DMS79 (cell line): ENCODE data around the gene VPS51.
"Not testable (repeated sequence)": the region's sequence is repeated elsewhere in the genome, so short reads cannot be mapped to it uniquely, and the experiment has no call there.

Experiments
- DNase-seq: peaks from one replicate; lab custom pipeline; 2025; lab: John Stamatoyannopoulos, UW

The VPS51 gene

DNA sequence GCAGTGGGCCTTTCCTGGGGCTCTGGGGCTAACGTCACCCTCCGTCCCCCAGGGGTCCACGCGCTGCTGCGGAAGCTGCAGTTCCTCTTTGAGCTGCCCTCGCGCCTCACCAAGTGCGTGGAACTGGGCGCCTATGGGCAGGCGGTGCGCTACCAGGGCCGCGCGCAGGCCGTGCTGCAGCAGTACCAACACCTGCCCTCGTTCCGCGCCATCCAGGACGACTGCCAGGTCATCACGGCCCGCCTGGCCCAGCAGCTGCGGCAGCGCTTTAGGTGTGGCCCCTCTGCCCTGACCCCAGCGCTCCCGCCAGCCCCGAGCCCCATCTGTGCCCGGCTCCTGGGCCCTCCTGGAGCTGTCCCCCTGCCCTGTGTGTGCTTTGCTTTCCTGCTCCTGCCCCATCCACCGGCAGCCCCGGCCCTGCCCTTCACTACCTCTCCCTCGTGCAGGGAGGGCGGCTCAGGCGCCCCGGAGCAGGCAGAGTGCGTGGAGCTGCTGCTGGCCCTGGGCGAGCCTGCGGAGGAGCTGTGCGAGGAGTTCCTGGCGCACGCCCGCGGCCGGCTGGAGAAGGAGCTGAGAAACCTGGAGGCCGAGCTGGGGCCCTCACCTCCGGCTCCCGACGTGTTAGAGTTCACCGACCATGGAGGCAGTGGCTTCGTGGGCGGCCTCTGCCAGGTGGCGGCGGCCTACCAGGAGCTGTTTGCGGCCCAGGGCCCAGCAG is 11.9 kb downstream of the VPS51 start:
- DNase-seq = no peak

- no peak for DNase-seq
Observed at GRCh38 chr11:65108469-65109123, 12.6 kb downstream of the VPS51 start.

DNA sequence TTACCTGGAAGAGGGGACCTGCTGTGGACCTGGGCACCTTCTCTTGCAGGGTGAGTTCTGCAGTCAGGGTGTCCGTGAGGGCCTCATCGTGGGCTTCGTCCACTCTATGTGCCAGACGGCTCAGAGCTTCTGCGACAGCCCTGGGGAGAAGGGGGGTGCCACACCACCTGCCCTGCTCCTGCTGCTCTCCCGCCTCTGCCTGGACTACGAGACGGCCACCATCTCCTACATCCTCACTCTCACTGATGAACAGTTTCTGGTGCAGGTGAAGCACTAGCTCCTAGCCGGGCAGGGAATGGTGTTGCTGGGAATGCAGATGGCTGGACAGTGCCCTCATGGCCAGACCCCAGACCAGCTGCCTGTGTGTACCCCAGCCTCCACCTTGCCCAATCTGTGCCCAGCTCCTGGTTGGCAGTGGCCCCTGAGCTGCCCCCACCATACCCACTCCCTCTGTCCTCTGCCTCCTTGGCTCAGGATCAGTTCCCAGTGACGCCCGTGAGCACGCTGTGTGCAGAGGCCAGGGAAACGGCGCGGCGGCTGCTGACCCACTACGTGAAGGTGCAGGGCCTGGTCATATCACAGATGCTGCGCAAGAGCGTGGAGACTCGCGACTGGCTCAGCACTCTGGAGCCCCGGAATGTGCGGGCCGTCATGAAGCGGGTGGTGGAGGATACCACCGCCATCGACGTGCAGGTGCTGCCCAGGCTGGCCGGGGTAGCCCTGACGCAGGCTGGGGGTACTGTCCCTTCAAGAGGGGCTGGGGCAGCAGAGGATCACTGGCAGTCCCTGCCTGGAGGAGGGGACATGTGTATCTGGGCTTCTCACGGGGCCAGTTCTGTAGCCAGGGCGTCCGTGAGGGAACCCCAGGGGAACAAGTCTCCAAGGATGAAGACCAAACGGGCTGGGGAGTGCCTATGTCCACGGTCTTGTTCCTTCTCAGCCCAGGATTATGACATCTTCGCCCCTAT is 13.5 kb downstream of the VPS51 start:
- no peak for DNase-seq

GRCh38 chr11:65110354-65110861 is 14.4 kb downstream of the VPS51 start:
- peak; percentile 40 for DNase-seq

DNA sequence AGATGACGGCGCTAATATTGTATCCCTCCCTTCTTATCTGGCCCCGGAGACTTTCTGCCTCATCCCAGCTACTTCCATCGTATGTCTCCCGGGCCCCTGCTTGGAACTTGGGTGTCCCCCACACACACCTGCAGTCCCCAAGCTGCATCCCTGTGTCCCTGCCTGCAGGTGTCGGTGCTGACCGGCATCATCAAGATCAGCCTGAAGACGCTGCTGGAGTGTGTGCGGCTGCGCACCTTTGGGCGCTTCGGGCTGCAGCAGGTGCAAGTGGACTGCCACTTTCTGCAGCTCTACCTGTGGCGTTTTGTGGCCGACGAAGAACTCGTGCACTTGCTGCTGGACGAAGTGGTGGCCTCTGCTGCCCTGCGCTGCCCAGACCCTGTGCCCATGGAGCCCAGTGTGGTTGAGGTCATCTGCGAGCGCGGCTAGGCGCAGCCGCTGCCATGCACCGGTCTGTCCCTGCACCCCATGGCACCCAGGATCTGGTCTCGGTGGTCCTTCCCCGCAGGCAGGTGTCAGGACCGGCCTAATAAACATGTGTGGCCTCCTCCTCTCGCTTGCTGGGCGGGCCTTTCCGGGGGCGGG is 15.2 kb downstream of the VPS51 start:
- DNase-seq = no peak

- peak; percentile 95 for DNase-seq
Observed at GRCh38 chr11:65111744-65112545, 15.9 kb downstream of the VPS51 start, which contains the start of gene TM7SF2. TSS of gene TM7SF2 (plus strand) at chr11:65111872. CDS start at chr11:65112016, 144 bp downstream.

DNA sequence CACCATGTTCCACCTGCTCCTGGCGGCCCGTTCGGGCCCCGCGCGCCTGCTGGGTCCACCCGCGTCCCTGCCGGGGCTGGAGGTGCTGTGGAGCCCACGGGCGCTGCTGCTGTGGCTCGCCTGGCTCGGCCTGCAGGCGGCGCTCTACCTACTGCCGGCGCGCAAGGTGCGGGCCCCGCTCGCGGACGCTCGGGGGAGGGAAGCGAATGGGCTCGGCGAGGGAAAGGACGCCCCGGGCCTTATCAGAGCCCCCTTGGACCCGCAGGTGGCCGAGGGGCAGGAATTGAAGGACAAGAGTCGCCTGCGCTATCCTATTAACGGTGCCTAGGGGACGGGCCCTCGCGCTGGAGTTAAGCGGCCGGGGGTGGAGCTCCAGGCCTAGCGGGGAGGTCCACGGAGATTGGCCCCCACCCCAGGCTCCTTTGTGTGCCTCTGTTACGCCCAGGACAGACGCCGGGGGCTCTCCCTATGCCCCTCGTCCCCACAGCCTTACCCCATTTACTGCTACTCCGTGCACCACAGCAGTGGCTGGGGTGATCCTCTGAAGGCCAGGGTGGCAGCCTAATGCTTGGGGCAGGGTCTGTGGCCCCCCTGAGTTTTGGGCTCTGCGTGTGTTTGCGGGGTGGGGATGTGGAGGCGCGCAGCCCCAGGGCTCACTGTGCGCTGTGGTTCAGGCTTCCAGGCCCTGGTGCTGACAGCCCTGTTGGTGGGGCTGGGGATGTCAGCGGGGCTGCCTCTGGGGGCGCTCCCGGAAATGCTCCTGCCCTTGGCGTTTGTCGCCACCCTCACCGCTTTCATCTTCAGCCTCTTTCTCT is 16.7 kb downstream of the VPS51 start:
- DNase-seq = peak; percentile 38

DNA sequence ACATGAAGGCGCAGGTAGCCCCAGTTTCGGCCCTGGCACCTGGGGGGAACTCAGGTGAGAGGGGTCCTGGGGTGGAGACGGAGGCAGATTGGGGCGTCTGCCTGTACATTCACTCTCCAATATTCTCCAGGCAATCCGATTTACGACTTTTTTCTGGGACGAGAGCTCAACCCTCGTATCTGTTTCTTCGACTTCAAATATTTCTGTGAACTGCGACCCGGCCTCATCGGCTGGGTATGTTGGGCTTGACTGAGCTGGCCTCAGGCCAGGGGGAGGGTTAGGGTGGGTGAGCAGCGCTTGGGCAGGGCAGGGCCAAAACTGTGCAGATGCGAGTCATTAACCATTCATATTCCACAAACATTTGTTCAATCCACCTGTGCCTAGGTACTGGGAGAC is 17.3 kb downstream of the VPS51 start:
- DNase-seq = peak; percentile 38

GRCh38 chr11:65113839-65114238 is 17.8 kb downstream of the VPS51 start:
- DNase-seq = no peak

DNA sequence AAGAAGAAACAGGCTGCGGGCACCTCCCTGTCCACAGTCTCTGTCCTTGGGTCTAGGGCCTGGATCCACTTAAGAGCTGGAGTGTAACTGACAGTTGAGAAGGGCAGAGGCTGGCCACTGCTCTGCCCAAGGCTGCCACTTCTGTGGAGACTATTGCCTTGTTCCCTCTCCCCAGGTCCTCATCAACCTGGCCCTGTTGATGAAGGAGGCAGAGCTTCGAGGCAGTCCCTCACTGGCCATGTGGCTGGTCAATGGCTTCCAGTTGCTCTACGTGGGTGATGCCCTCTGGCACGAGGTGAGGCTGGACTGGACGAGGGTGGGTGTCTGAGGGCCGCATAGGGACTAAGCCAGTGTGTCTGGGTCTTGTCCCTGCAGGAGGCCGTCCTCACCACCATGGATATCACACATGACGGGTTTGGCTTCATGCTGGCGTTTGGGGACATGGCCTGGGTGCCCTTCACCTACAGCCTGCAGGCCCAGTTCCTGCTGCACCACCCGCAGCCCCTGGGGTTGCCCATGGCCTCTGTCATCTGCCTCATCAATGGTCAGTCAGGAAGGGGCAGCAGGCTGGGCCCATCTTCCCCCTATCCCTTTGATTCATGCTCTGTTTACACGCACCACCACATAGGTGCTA is 18.6 kb downstream of the VPS51 start:
- DNase-seq = no peak

DNA sequence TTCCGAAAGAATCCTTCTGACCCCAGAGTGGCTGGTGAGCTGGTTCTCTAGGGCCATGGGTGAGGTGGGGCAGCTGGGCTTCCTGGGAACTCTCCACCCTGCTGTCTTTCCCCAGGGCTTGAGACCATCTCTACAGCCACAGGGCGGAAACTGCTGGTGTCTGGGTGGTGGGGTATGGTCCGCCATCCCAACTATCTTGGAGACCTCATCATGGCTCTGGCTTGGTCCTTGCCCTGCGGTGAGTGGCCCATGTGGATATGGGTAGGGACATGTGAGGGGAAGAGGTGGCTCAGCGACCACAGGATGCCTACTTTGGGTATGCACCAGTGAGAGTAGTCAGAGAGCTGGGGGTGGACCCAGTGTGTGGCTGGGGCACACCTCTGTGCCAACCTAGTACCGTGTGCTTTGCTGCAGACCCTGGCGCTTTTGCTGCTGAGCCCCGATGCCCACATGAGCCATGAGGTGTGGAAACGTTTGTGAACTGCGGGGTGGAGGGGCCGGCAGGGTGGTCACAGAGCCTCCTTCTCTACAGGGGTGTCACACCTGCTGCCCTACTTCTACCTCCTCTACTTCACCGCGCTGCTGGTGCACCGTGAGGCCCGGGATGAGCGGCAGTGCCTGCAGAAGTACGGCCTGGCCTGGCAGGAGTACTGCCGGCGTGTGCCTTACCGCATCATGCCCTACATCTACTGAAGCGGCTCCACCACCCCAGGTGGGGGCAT is 19.5 kb downstream of the VPS51 start:
- DNase-seq = no peak

GRCh38 chr11:65116370-65117205 is 20.6 kb downstream of the VPS51 start:
- peak; percentile 29 for DNase-seq

GRCh38 chr11:65117206-65118096 is 21.4 kb downstream of the VPS51 start, which contains the start of gene ZNHIT2:
TSS of gene ZNHIT2 (minus strand) at chr11:65117701. CDS start at chr11:65117653, 48 bp downstream.
- DNase-seq = peak; percentile 99

GRCh38 chr11:65118097-65118837 is 22.3 kb downstream of the VPS51 start:
- no peak for DNase-seq

DNA sequence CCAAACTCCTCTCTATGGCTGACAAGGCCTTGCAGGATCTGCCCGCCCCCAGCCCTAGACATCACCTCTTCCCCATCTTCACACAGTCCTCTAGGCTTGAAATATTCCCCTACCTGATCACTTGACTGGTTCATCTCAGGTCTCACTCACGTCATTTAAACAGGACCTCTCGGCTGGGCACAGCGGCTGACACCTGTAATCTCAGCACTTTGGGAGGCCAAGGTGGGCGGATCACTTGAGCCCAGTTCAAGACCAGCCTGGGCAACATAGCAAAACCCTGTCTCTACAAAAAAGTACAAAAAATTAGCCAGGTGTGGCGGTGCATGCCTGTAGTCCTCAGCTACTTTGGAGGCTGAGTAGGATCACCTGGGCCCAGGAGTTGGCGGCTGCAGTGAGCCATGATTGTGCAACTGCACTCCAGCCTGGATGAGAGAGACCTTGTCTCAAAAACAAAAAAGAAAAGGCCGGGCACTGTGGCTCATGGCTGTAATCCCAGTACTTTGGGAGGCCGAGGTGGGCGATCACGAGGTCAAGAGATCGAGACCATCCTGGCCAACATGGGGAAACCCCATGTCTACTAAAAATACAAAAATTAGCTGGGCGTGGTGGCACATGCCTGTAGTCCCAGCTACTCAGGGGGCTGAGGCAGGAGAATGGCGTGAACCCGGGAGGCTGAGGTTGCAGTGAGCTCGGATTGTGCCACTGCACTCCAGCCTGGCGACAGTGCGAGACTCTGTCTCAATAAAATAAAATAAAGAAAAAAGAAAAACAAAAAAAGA is 23.1 kb downstream of the VPS51 start:
- DNase-seq = not testable (repeated sequence)
